Left ventricle myocardium inferior (tissue), 1 donor: Measurements from ENCODE around the gene TNRC6B. TPM values are rescaled to one million over a fixed set of nuclear protein-coding genes. Genes with fewer than 3 reads are reported as not detected.
A peak's percentile ranks its signal among the peaks of the same experiment; 100 is the strongest.
"Not testable (repeated sequence)": the region's sequence is repeated elsewhere in the genome, so short reads cannot be mapped to it uniquely, and the experiment has no call there.

ENCODE experiments used
- DNase-seq: peaks from one replicate; pipeline ENCODE4 v3.0.0-alpha.2; 2020
- H3K27ac ChIP-seq: fragments of 200-600 bp; replicated peaks from 2 replicates; pipeline ENCODE4 v1.8.0; 2021
- H3K27me3 ChIP-seq: fragments of 200-600 bp; 2 replicates; pipeline ENCODE4 v1.8.0; 2021; ENCODE audit warnings: low read depth
- H3K36me3 ChIP-seq: fragments of 200-600 bp; 2 replicates; pipeline ENCODE4 v1.8.0; 2021
- H3K4me1 ChIP-seq: fragments of 200-600 bp; 2 replicates; pipeline ENCODE4 v1.8.0; 2021
- H3K4me3 ChIP-seq: fragments of 200-600 bp; 2 replicates; pipeline ENCODE4 v1.8.0; 2021; ENCODE audit warnings: mild to moderate bottlenecking, moderate library complexity
- H3K9me3 ChIP-seq: fragments of 200-600 bp; replicated peaks from 2 replicates; pipeline ENCODE4 v1.8.0; 2021
- intact Hi-C: fragments of 100-400 bp; cut with micrococcal nuclease; formaldehyde crosslinking; loops from one replicate; pipeline ENCODE4 v1.11.0; 2022
- total RNA-seq: library from RNA; stranded (reverse); fragmentation: NEBNext Ultra II Directional; extraction: Animal tissue kit (Norgen Biotek cat#: 25700); gene quantifications from one replicate; pipeline ENCODE4 v1.2.1, GENCODE V29; 2021
- TF ChIP-seq, protein P1 (sequence below): fragments of 200-600 bp; IDR thresholded peaks from 2 replicates; pipeline ENCODE4 v1.8.0; 2021; ENCODE audit warnings: antibody characterized with exemption, mild to moderate bottlenecking, borderline replicate concordance
- donor health status: DM: no; HTN: yes; CAD: no; lungs with severe emphysema.

Gene TNRC6B
- total RNA-seq, 1 donor from 2014 or later, result 43.8 TPM

GRCh38 chr22:40218723-40219294 lies 41.1 kb downstream of the TNRC6B start:
- no peak overlapping the region for H3K4me3 ChIP-seq
- H3K27ac ChIP-seq, result no peak overlapping the region
- H3K27me3 ChIP-seq, result no peaks in the 10 kb centered on the region
- H3K36me3 ChIP-seq, result no peaks in the 10 kb centered on the region
- intact Hi-C loops, result no loop called here
- TF ChIP-seq, protein P1, sequence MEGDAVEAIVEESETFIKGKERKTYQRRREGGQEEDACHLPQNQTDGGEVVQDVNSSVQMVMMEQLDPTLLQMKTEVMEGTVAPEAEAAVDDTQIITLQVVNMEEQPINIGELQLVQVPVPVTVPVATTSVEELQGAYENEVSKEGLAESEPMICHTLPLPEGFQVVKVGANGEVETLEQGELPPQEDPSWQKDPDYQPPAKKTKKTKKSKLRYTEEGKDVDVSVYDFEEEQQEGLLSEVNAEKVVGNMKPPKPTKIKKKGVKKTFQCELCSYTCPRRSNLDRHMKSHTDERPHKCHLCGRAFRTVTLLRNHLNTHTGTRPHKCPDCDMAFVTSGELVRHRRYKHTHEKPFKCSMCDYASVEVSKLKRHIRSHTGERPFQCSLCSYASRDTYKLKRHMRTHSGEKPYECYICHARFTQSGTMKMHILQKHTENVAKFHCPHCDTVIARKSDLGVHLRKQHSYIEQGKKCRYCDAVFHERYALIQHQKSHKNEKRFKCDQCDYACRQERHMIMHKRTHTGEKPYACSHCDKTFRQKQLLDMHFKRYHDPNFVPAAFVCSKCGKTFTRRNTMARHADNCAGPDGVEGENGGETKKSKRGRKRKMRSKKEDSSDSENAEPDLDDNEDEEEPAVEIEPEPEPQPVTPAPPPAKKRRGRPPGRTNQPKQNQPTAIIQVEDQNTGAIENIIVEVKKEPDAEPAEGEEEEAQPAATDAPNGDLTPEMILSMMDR, result no peak
- peaks cover 98% of the 10 kb centered on the region for H3K4me1 ChIP-seq
- DNase-seq, result no peak
- H3K9me3 ChIP-seq, result no peaks in the 10 kb centered on the region

- H3K9me3 ChIP-seq, result no peaks in the 10 kb centered on the region
These were observed 42.8 kb downstream of the TNRC6B start for GRCh38 chr22:40220316-40221054.

GRCh38 chr22:40221055-40221414 lies 43.3 kb downstream of the TNRC6B start:
- TF ChIP-seq, protein P1, result no peak
- DNase-seq, result no peak
- intact Hi-C loops, result no loop called here
- Histone ChIP-seq H3K4me1 (peaks cover 98% of the 10 kb centered on the region), H3K27ac (peak overlapping the region; percentile 64), H3K4me3 (no peak overlapping the region), H3K9me3 (no peaks in the 10 kb centered on the region), H3K36me3 (no peaks in the 10 kb centered on the region), H3K27me3 (no peaks in the 10 kb centered on the region)

More at GRCh38 chr22:40220316-40221054, 42.8 kb downstream of the TNRC6B start:
- Histone ChIP-seq H3K4me3 (peak overlapping the region; percentile 8), H3K27ac (peak overlapping the region; percentile 64), H3K27me3 (no peaks in the 10 kb centered on the region), H3K4me1 (peaks cover 99% of the 10 kb centered on the region), H3K36me3 (no peaks in the 10 kb centered on the region)
- DNase-seq, result no peak
- intact Hi-C loops, result no loop called here
- TF ChIP-seq, protein P1, result no peak

DNA sequence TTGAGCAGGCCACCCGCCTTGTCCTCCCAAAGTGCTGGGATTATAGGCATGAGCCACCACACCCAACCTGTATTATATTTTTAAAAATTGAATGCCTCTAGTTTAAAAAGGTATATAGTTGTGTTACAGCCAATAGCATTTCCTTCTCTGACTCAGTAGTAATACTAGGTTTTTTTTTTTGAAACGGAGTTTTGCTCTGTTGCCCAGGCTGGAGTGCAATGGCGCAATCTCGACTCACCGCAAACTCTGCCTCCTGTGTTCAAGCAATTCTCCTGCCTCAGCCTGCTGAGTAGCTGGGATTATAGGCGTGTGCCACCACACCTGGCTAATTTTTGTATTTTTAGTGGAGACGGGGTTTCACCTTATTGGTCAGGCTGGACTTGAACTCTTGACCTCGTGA lies 45.3 kb downstream of the TNRC6B start:
- H3K9me3 ChIP-seq, H3K36me3 ChIP-seq, H3K27ac ChIP-seq, H3K4me3 ChIP-seq, intact Hi-C loops, H3K27me3 ChIP-seq, DNase-seq: not testable (repeated sequence)
- peaks cover 79% of the 10 kb centered on the region for H3K4me1 ChIP-seq

- intact Hi-C loops, result no loop called here
- DNase-seq, result no peak
- H3K36me3 ChIP-seq, result peaks cover 4% of the 10 kb centered on the region
- no peak overlapping the region for H3K27ac ChIP-seq
- peaks cover 69% of the 10 kb centered on the region for H3K4me1 ChIP-seq
- no peaks in the 10 kb centered on the region for H3K27me3 ChIP-seq
- TF ChIP-seq, protein P1, result no peak
- no peaks in the 10 kb centered on the region for H3K9me3 ChIP-seq
- no peak overlapping the region for H3K4me3 ChIP-seq
These were observed 47.0 kb downstream of the TNRC6B start for GRCh38 chr22:40224702-40225101.

DNA sequence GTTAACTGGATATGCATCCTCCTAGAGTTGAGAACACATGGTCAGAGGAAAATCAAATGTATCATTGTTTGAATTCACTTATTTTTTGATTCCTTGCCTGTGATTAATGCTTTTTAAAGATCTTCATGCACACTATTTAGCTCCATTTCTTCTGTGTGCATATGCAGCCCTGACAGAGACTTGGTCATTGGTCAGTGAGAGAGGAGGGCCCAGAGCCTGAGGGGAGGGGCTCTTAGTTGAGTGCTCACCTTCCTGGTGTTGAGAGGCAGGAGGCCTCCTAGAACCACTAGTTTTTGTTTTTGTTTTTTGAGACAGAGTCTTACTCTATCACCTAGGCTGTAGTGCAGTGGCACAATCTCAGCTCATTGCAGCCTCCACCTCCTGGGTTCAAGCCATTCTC lies 48.9 kb downstream of the TNRC6B start:
- Histone ChIP-seq H3K36me3 (peaks cover 12% of the 10 kb centered on the region), H3K4me1 (peaks cover 58% of the 10 kb centered on the region), H3K27me3 (no peaks in the 10 kb centered on the region), H3K9me3 (no peaks in the 10 kb centered on the region), H3K27ac (no peak overlapping the region), H3K4me3 (no peak overlapping the region)
- TF ChIP-seq, protein P1, result no peak
- intact Hi-C loops, result no loop called here
- DNase-seq, result no peak
